Fibroblast of villous mesenchyme (primary cell): ENCODE measurements around the gene OR5D13. TPM values are rescaled to one million over a fixed set of nuclear protein-coding genes. Genes with fewer than 3 reads are reported as not detected.

Experiments
- DNase-seq: peaks from one replicate; pipeline ENCODE4 v3.0.0-alpha.2; 2010; ENCODE audit warnings: low read depth
- H3K4me3 ChIP-seq: 2 replicates; pipeline ENCODE4 v1.5.1; 2011; ENCODE audit warnings: low read depth, mild to moderate bottlenecking, low read length
- total RNA-seq: library from RNA; depleted of rRNA; stranded (reverse); fragments of >200 nt; gene quantifications from 2 replicates; pipeline ENCODE4 v1.2.3, GENCODE V29; 2012
- TF ChIP-seq, protein P1 (sequence below): IDR thresholded peaks from 2 replicates; pipeline ENCODE4 v1.5.1; 2012; ENCODE audit warnings: low read depth, mild to moderate bottlenecking, low read length; ENCODE audit not compliant: insufficient read depth

The OR5D13 gene, protein sequence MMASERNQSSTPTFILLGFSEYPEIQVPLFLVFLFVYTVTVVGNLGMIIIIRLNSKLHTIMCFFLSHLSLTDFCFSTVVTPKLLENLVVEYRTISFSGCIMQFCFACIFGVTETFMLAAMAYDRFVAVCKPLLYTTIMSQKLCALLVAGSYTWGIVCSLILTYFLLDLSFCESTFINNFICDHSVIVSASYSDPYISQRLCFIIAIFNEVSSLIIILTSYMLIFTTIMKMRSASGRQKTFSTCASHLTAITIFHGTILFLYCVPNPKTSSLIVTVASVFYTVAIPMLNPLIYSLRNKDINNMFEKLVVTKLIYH
- not detected in 2 replicates for total RNA-seq

DNA sequence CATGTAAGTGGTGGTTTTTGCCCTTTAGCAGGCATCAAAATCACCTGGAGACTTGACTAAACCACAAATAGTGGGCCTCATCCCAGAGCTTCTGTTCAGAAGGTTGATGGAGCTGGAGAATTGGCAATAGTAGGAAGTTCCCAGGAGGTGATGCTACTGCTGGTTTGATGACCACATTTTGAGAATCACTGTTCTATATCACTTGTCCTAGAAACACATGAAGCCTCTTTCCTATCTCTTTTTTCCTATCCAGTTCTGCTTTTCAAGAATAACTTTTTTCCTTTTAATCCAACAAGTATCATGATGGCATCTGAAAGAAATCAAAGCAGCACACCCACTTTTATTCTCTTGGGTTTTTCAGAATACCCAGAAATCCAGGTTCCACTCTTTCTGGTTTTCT lies at the start of gene OR5D13:
Gene OR5D13, plus strand, starts transcription at position 301 of the 400 bp plus-strand sequence. Its CDS starts 0 bp downstream, at position 301.
- no peak for DNase-seq
- TF ChIP-seq, protein P1, sequence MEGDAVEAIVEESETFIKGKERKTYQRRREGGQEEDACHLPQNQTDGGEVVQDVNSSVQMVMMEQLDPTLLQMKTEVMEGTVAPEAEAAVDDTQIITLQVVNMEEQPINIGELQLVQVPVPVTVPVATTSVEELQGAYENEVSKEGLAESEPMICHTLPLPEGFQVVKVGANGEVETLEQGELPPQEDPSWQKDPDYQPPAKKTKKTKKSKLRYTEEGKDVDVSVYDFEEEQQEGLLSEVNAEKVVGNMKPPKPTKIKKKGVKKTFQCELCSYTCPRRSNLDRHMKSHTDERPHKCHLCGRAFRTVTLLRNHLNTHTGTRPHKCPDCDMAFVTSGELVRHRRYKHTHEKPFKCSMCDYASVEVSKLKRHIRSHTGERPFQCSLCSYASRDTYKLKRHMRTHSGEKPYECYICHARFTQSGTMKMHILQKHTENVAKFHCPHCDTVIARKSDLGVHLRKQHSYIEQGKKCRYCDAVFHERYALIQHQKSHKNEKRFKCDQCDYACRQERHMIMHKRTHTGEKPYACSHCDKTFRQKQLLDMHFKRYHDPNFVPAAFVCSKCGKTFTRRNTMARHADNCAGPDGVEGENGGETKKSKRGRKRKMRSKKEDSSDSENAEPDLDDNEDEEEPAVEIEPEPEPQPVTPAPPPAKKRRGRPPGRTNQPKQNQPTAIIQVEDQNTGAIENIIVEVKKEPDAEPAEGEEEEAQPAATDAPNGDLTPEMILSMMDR, result no peak
- H3K4me3 ChIP-seq, result no peak within 1 kb of the TSS

DNA sequence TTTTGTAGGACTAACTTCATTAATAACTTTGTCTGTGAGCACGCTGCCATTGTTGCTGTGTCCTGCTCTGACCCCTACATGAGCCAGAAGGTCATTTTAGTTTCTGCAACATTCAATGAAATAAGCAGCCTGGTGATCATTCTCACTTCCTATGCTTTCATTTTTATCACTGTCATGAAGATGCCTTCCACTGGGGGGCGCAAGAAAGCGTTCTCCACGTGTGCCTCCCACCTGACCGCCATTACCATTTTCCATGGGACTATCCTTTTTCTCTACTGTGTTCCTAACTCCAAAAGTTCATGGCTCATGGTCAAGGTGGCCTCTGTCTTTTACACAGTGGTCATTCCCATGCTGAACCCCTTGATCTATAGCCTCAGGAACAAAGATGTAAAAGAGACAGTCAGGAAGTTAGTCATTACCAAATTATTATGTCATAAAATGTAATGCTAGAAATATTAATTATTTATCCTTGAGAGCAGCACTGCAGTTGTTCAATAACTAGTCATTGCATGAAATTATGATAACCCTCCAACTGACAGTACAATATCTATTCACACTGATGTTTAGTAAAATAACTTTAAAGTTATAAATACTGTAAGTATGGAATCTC lies 46.4 kb upstream of the OR5D13 start:
- DNase-seq, result no peak
- TF ChIP-seq, protein P1, result no peak
- no peak overlapping the region for H3K4me3 ChIP-seq

DNA sequence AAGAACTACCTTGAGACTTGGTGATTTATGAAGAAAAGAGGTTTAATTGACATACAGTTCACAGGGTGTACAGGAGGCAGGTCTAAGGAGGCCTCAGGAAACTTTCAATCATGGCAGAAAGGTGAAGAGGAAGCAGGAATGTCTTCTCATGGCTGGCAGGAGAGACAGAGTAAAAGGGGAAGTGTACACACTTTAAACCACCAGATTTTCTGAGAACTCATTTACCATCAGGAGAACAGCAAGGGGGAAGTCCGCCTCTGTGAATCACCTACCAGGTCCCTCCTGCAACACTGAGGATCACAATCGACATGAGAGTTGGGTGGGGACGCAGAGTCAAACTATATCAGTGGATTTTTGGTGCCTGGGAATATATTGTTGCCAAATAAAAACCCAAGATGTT lies 40.3 kb upstream of the OR5D13 start:
- TF ChIP-seq, protein P1, result no peak
- no peak overlapping the region for H3K4me3 ChIP-seq
- DNase-seq, result no peak

DNA sequence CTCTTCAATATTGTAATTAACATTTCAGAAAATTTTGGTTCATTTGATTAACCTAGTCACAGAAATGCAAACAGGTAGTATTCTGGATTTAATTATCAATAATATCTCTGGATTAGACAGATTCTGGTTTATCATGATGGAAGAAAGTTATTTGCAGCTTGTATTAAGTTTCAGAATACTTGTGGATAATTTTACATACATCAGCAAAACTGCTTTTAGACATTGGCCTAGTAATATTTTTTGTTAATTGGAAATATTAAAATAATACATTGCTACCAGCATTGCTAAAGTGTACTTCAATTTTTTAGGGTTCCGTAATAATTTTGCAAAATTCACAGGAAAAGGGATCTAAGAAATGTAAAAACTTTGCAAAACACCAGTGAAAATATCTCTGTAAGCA lies 18.4 kb downstream of the OR5D13 start:
- DNase-seq, result no peak
- no peak overlapping the region for H3K4me3 ChIP-seq
- TF ChIP-seq, protein P1, result no peak

DNA sequence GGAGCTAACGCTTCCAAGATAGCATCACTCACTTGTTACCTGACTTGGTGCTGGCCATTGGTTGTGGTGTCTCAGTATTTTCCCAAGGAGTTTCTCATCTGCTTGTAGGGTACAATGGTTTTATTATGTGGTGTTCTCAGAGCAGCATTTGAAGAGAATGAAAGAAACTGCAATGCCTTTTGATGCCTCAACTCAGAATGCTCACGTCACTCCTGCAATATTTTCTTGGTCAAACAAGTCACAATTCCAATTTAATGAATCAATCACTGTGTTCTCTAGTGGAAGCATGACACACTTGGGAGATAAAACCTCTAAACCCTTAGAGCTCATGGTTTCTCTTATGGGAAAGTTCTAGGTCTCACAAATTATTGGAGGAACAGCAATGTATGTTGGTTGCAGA lies 20.1 kb downstream of the OR5D13 start:
- no peak for DNase-seq
- H3K4me3 ChIP-seq, result no peak overlapping the region
- TF ChIP-seq, protein P1, result no peak

DNA sequence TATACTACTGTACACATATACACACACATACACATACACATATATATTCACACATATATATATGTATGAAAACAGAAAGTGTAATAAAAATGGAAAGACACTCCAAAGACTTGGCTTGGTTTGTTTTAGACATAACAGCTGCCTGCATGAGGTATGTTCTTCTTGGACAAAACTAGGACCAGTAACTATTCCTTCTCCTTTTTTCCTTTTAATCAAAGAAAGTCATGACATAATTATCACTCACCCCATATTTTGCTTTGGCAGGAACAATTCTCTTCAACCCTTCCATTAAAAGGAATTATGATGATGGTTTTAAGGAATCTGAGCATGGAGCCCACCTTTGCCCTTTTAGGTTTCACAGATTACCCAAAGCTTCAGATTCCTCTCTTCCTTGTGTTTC lies 22.0 kb downstream of the OR5D13 start, which contains the start of gene OR5D14:
Gene OR5D14, plus strand, starts transcription at position 301 of the 400 bp plus-strand sequence. Its CDS starts 0 bp downstream, at position 301.
- H3K4me3 ChIP-seq, result no peak within 1 kb of the TSS
- DNase-seq, result no peak
- TF ChIP-seq, protein P1, result no peak
